ENCODE data around the gene PRR16. TPM values are rescaled to one million over a fixed set of nuclear protein-coding genes. Genes with fewer than 3 reads are reported as not detected.

Gene PRR16
- total RNA-seq, 6 donors from 2014 or later: 1.7 to 5.2 (median 3.7) TPM

DNA sequence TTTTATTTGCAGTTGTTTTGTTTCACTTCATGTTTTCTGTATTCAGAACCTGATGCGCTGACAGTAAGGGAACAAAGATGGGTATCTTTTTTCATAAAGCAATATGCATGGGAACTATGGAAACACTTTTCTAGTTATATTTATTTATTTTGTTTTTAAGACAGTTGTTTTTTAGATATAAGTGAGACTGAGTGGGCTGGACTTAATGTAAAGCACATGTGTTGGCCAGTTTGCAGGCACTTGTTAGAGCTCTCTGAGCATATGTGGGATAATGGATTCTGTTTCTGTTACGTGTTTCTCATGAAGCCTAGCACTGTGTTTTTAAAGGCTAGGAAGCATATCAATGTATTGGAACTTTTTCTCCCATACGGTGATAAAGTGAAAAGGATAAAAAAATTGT lies 164.1 kb downstream of the PRR16 start:
- no peaks in the 10 kb centered on the region for H3K36me3 ChIP-seq
- H3K27me3 ChIP-seq: no peaks in the 10 kb centered on the region
- WGBS, 2 donors: 86 to 90% methylated on average over 3 of the region's 3 CpGs
- no peak overlapping the region for H3K27ac ChIP-seq
- TF ChIP-seq CTCF (IDR thresholded peaks at IDR 0.05) (no peak), POLR2AphosphoS5 (IDR thresholded peaks at IDR 0.05) (no peak)
- no peak overlapping the region for H3K4me3 ChIP-seq
- no peaks in the 10 kb centered on the region for H3K9me3 ChIP-seq
- ATAC-seq (ENCODE audit: low FRiP score in 2 of 2): no peak
- DNase-seq: no peak
- no peaks in the 10 kb centered on the region for H3K4me1 ChIP-seq

DNA sequence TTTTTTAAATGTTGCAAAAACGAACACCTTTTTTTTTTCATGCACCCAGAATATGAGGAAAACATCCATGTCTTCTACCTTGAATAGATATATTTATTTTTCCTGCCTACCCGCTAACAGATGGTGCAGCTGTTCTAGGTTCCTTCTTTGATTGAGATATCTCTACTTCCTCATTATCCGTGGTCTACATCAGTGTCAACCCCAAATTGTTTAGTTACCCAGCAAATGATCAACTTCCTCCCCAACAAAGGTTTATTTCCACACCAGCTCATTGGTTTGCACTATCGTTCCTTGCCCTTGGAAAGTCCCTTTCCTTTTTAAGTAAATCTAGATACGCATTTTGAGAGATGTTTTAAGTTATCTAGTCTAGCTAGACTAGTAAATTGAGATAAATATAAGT lies 166.4 kb downstream of the PRR16 start:
- 53 to 70% methylated on average over 5 of the region's 5 CpGs for WGBS, 2 donors

GRCh38 chr5:120631611-120632010 lies 167.5 kb downstream of the PRR16 start:
- no peak for DNase-seq
- no peak overlapping the region for H3K27ac ChIP-seq
- TF ChIP-seq POLR2A (IDR thresholded peaks at IDR 0.05) (no peak), CTCF (IDR thresholded peaks at IDR 0.05) (no peak), POLR2AphosphoS5 (IDR thresholded peaks at IDR 0.05) (no peak), EP300 (IDR thresholded peaks at IDR 0.05) (no peak)
- H3K4me3 ChIP-seq: no peak overlapping the region
- no peak for ATAC-seq (ENCODE audit: low FRiP score in 2 of 2)
- 69 to 95% methylated on average over 2 of the region's 2 CpGs for WGBS, 2 donors
- no peaks in the 10 kb centered on the region for H3K36me3 ChIP-seq
- H3K9me3 ChIP-seq: no peaks in the 10 kb centered on the region
- no peaks in the 10 kb centered on the region for H3K4me1 ChIP-seq
- no peaks in the 10 kb centered on the region for H3K27me3 ChIP-seq

More for the DNA sequence above, 166.4 kb downstream of the PRR16 start:
- no peak overlapping the region for H3K4me3 ChIP-seq
- H3K27me3 ChIP-seq: no peaks in the 10 kb centered on the region
- H3K4me1 ChIP-seq: no peaks in the 10 kb centered on the region
- no peaks in the 10 kb centered on the region for H3K9me3 ChIP-seq
- TF ChIP-seq POLR2AphosphoS5 (IDR thresholded peaks at IDR 0.05) (no peak), EP300 (IDR thresholded peaks at IDR 0.05) (no peak), CTCF (IDR thresholded peaks at IDR 0.05) (no peak), POLR2A (IDR thresholded peaks at IDR 0.05) (no peak)
- H3K27ac ChIP-seq: no peak overlapping the region
- DNase-seq (no peak), ATAC-seq (ENCODE audit: low FRiP score in 2 of 2) (no peak)
- H3K36me3 ChIP-seq: no peaks in the 10 kb centered on the region

DNA sequence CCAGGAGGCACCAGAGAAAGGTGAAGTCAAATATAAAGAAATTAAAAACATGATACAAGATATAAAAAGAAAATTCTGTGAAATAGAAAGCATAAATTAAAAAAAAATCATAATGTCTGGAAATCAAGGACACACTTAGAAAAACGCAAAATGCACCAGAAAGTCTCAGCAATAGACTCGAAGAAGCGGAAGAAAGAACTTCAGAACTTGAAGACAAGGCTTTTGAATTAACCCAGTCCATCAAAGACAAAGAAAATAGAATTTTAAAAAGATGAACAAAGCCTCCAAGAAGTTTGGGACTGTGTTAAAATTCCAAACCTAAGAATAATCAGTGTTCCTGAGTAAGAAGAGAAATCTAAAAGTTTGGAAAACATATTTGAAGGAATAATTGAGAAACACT lies 168.3 kb downstream of the PRR16 start:
- Histone ChIP-seq H3K27me3 (no peaks in the 10 kb centered on the region), H3K9me3 (no peaks in the 10 kb centered on the region), H3K4me3 (no peak overlapping the region), H3K27ac (no peak overlapping the region), H3K36me3 (no peaks in the 10 kb centered on the region), H3K4me1 (no peaks in the 10 kb centered on the region)
- DNase-seq: no peak
- 92 to 96% methylated on average over 3 of the region's 3 CpGs for WGBS, 2 donors
- ATAC-seq (ENCODE audit: low FRiP score in 2 of 2): no peak
- no peak for TF ChIP-seq POLR2A (IDR thresholded peaks at IDR 0.05)
- no peak for TF ChIP-seq POLR2AphosphoS5 (IDR thresholded peaks at IDR 0.05)
- no peak for TF ChIP-seq EP300 (IDR thresholded peaks at IDR 0.05)

DNA sequence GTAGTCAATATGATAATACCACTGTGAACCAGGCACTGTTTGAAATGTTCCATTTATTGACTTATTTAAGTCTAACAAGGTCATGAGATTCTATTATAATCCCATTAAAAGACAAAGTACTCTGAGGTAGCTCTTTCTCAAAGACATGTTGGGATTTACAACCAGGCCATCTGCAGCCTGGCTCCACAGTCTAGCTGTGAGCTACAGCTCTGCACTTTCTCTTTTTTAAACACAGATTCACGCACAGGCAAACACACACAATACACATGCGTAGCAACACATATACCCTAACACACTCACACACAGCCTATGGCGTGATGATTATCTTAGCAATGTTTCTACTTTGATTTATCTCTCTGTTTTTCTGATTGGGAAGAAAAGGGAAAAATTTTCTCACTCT lies 174.3 kb downstream of the PRR16 start:
- DNase-seq (no peak), ATAC-seq (ENCODE audit: low FRiP score in 2 of 2) (no peak)
- Histone ChIP-seq H3K4me3 (no peak overlapping the region), H3K9me3 (no peaks in the 10 kb centered on the region), H3K27me3 (no peaks in the 10 kb centered on the region), H3K36me3 (no peaks in the 10 kb centered on the region), H3K4me1 (no peaks in the 10 kb centered on the region), H3K27ac (no peak overlapping the region)
- 56 to 62% methylated on average over 3 of the region's 3 CpGs for WGBS, 2 donors
- no peak for TF ChIP-seq POLR2A (IDR thresholded peaks at IDR 0.05)
- TF ChIP-seq POLR2AphosphoS5 (IDR thresholded peaks at IDR 0.05): no peak

DNA sequence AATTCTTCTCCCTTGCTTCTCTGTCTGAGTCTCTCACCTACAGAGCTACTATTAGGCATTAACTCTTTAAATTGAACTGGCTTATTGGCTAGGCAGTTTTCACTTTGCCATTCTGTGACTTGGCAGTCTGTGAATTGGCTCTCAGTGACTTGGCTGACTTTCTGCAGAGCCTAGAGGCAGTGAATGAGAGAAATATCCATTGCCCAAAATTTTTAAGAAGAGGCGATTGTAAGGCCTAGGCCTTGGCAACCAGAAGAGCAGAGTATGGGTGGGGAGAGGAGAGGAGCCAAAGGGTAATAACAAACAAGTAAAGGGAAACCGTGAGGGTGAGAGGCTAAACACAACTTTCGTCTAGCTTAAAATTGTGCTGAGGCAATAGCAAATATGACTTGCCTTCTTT lies 176.7 kb downstream of the PRR16 start:
- Histone ChIP-seq H3K9me3 (no peaks in the 10 kb centered on the region), H3K4me1 (no peaks in the 10 kb centered on the region), H3K36me3 (no peaks in the 10 kb centered on the region), H3K4me3 (no peak overlapping the region), H3K27me3 (no peaks in the 10 kb centered on the region), H3K27ac (no peak overlapping the region)
- TF ChIP-seq CTCF (IDR thresholded peaks at IDR 0.05) (no peak), EP300 (IDR thresholded peaks at IDR 0.05) (no peak), POLR2AphosphoS5 (IDR thresholded peaks at IDR 0.05) (no peak), POLR2A (IDR thresholded peaks at IDR 0.05) (no peak)
- DNase-seq (no peak), ATAC-seq (ENCODE audit: low FRiP score in 2 of 2) (no peak)
- 77 to 84% methylated on average over 3 of the region's 3 CpGs for WGBS, 2 donors
